CD8-positive, alpha-beta memory T cell (primary cell): ENCODE data around the gene PLS1. TPM values are rescaled to one million over a fixed set of nuclear protein-coding genes. Genes with fewer than 3 reads are reported as not detected.
"Not testable (repeated sequence)": the region's sequence is repeated elsewhere in the genome, so short reads cannot be mapped to it uniquely, and the experiment has no call there.

Source experiments
- CTCF ChIA-PET: fragments of 350-600 bp; sonication (Branson Sonifier 250); formaldehyde crosslinking; loops from one replicate; lab custom pipeline; 2021; ENCODE audit warnings: antibody characterized with exemption; lab: Charles Lee
- POLR2A ChIA-PET: fragments of 350-600 bp; sonication (Branson Sonifier 250); formaldehyde crosslinking; loops from one replicate; lab custom pipeline; 2021; ENCODE audit warnings: antibody characterized with exemption; lab: Charles Lee
- DNase-seq, 5 donors: peaks; one replicate each; pipeline versions ENCODE4 v3.0.0 to v3.0.0-alpha.2; 2020 to 2022; ENCODE audit warnings: mixed read lengths in 1 of 5
- H3K27ac ChIP-seq: one replicate; pipeline ENCODE4 v1.7.0; 2013; ENCODE audit warnings: low read depth, mild to moderate bottlenecking, low read length, moderate library complexity
- H3K27me3 ChIP-seq: 2 replicates; pipeline ENCODE4 v1.7.0; 2013; ENCODE audit warnings: low read length, mild to moderate bottlenecking; ENCODE audit not compliant: insufficient read depth, poor library complexity, severe bottlenecking
- H3K36me3 ChIP-seq: 2 replicates; pipeline ENCODE4 v1.7.0; 2013; ENCODE audit warnings: mild to moderate bottlenecking, low read length, moderate library complexity; ENCODE audit not compliant: insufficient read depth
- H3K4me1 ChIP-seq: 2 replicates; pipeline ENCODE4 v1.7.0; 2013; ENCODE audit warnings: mild to moderate bottlenecking, low read length, moderate library complexity; ENCODE audit not compliant: insufficient read depth
- H3K4me3 ChIP-seq: 2 replicates; pipeline ENCODE4 v1.7.0; 2013; ENCODE audit warnings: mild to moderate bottlenecking, low read length
- H3K9me3 ChIP-seq: 2 replicates; pipeline ENCODE4 v1.7.0; 2013; ENCODE audit warnings: mild to moderate bottlenecking, low read length
- H3K27ac Mint-ChIP-seq, 8 donors: one replicate each; pipeline ENCODE4 v1.8.0; 2020 to 2021; ENCODE audit warnings: mixed read lengths in 8 of 8, mild to moderate bottlenecking in 6 of 8, inconsistent platforms in 3 of 8, moderate library complexity in 3 of 8
- H3K27me3 Mint-ChIP-seq, 2 donors: one replicate each; pipeline ENCODE4 v1.8.0; 2020 to 2021; ENCODE audit warnings: mixed read lengths in 2 of 2, mild to moderate bottlenecking in 1 of 2, moderate library complexity in 1 of 2
- H3K36me3 Mint-ChIP-seq, 3 donors: one replicate each; pipeline ENCODE4 v1.8.0; 2020 to 2021; ENCODE audit warnings: mixed read lengths in 3 of 3, inconsistent platforms in 1 of 3, mild to moderate bottlenecking in 1 of 3
- H3K4me1 Mint-ChIP-seq, 3 donors: one replicate each; pipeline ENCODE4 v1.8.0; 2020 to 2021; ENCODE audit warnings: mixed read lengths in 3 of 3, inconsistent platforms in 1 of 3, mild to moderate bottlenecking in 1 of 3
- H3K4me3 Mint-ChIP-seq, 7 donors: one replicate each; pipeline ENCODE4 v1.8.0; 2020 to 2021; ENCODE audit warnings: mixed read lengths in 7 of 7, mild to moderate bottlenecking in 6 of 7, moderate library complexity in 4 of 7, inconsistent platforms in 2 of 7
- H3K9me3 Mint-ChIP-seq, 5 donors: one replicate each; pipeline ENCODE4 v1.8.0; 2020 to 2022; ENCODE audit warnings: mixed read lengths in 5 of 5, mild to moderate bottlenecking in 3 of 5, moderate library complexity in 2 of 5, inconsistent platforms in 1 of 5
- polyA plus RNA-seq: library from polyadenylated mRNA; unstranded; fragments of 300-500 nt; fragmentation: Illumina TruSeq; gene quantifications from one replicate; pipeline ENCODE4 v1.2.3, GENCODE V29; 2021
- total RNA-seq, 2 experiments: library from RNA; stranded (reverse); gene quantifications; one replicate each; pipeline ENCODE4 v1.2.3, GENCODE V29; 2021

Gene PLS1
- total and polyA plus RNA-seq, 3 experiments from 2014 or later, result 3.7 to 4.1 (median 4.0) TPM

GRCh38 chr3:142597906-142598305, 1.7 kb downstream of the PLS1 start:
- peaks cover 0 to 5% (median 2%) of the 10 kb centered on the region in 3 donors for H3K36me3 Mint-ChIP-seq
- H3K27ac ChIP-seq, result no peak overlapping the region
- no peak for DNase-seq
- H3K27me3 ChIP-seq, result no peaks in the 10 kb centered on the region
- no peaks in the 10 kb centered on the region for H3K36me3 ChIP-seq
- H3K4me1 ChIP-seq, result no peaks in the 10 kb centered on the region
- H3K27ac Mint-ChIP-seq, result peak overlapping the region in 4 of 8 donors; percentile 0 to 79 (median 62)
- ChIA-PET POLR2A (no interaction called here), CTCF (interaction anchor here (0.9 to 3.1 kb wide), 5 partner anchors 9 to 20 kb away, joined by 3 to 15 read pairs (median 3); partner anchors contain the start of gene ATR)
- H3K27me3 Mint-ChIP-seq, result peaks cover 1 to 5% of the 10 kb centered on the region in 2 donors
- no peak overlapping the region for H3K4me3 ChIP-seq
- H3K9me3 ChIP-seq, result no peaks in the 10 kb centered on the region
- peak overlapping the region in 5 of 7 donors; percentile 37 to 88 (median 48) for H3K4me3 Mint-ChIP-seq
- no peaks in the 10 kb centered on the region for H3K9me3 Mint-ChIP-seq
- peaks cover 15 to 26% (median 21%) of the 10 kb centered on the region in 3 donors for H3K4me1 Mint-ChIP-seq

- ChIA-PET POLR2A (interaction anchor here (0.6 to 0.7 kb wide), 2 partner anchors 11 to 91 kb away, joined by 4 read pairs; no protein-coding TSS in a partner anchor), CTCF (interaction anchor here (1.1 to 1.2 kb wide), 2 partner anchors 15 to 55 kb away, joined by 3 to 4 read pairs; no protein-coding TSS in a partner anchor)
- H3K9me3 Mint-ChIP-seq, result no peaks in the 10 kb centered on the region
- Histone ChIP-seq H3K9me3 (no peaks in the 10 kb centered on the region), H3K27ac (no peak overlapping the region), H3K4me1 (no peaks in the 10 kb centered on the region), H3K27me3 (no peaks in the 10 kb centered on the region), H3K36me3 (no peaks in the 10 kb centered on the region), H3K4me3 (no peak overlapping the region)
- peaks cover 0 to 1% of the 10 kb centered on the region in 2 donors for H3K27me3 Mint-ChIP-seq
- H3K4me1 Mint-ChIP-seq, result peaks cover 8 to 13% (median 11%) of the 10 kb centered on the region in 3 donors
- H3K27ac Mint-ChIP-seq, result no peak overlapping the region
- DNase-seq, result no peak
- H3K36me3 Mint-ChIP-seq, result peaks cover 0 to 2% (median 0%) of the 10 kb centered on the region in 3 donors
- H3K4me3 Mint-ChIP-seq, result no peak overlapping the region
Observed at GRCh38 chr3:142601713-142602112, 5.5 kb downstream of the PLS1 start.

- no peaks in the 10 kb centered on the region for H3K9me3 Mint-ChIP-seq
- POLR2A ChIA-PET, result interaction anchor here (0.7 kb wide), 1 partner anchor 9 kb away, joined by 4 read pairs; no protein-coding TSS in a partner anchor
Observed at GRCh38 chr3:142602619-142603385, 6.6 kb downstream of the PLS1 start.

GRCh38 chr3:142603386-142603705, 7.2 kb downstream of the PLS1 start:
- CTCF ChIA-PET, result interaction anchor here (1.4 kb wide), 1 partner anchor 226 kb away, joined by 3 read pairs; no protein-coding TSS in a partner anchor
- H3K4me1 Mint-ChIP-seq, H3K9me3 Mint-ChIP-seq, H3K27me3 ChIP-seq, POLR2A ChIA-PET, H3K27me3 Mint-ChIP-seq, H3K27ac ChIP-seq, H3K9me3 ChIP-seq, H3K4me3 ChIP-seq, H3K36me3 Mint-ChIP-seq, H3K36me3 ChIP-seq, H3K4me1 ChIP-seq, DNase-seq, H3K27ac Mint-ChIP-seq, H3K4me3 Mint-ChIP-seq: not testable (repeated sequence)

More at GRCh38 chr3:142602619-142603385, 6.6 kb downstream of the PLS1 start:
- no peaks in the 10 kb centered on the region for H3K9me3 ChIP-seq
- H3K36me3 Mint-ChIP-seq, result peaks cover 0 to 2% (median 0%) of the 10 kb centered on the region in 3 donors
- H3K36me3 ChIP-seq, result no peaks in the 10 kb centered on the region
- CTCF ChIA-PET, result interaction anchor here (1.2 to 1.4 kb wide), 2 partner anchors 16 to 226 kb away, joined by 3 to 4 read pairs; no protein-coding TSS in a partner anchor
- H3K27ac Mint-ChIP-seq, result no peak overlapping the region
- peaks cover 0 to 1% of the 10 kb centered on the region in 2 donors for H3K27me3 Mint-ChIP-seq
- no peak for DNase-seq
- H3K4me3 ChIP-seq, result no peak overlapping the region
- H3K4me3 Mint-ChIP-seq, result no peak overlapping the region
- no peaks in the 10 kb centered on the region for H3K4me1 ChIP-seq
- peaks cover 2 to 5% (median 4%) of the 10 kb centered on the region in 3 donors for H3K4me1 Mint-ChIP-seq
- no peaks in the 10 kb centered on the region for H3K27me3 ChIP-seq
- no peak overlapping the region for H3K27ac ChIP-seq

GRCh38 chr3:142604940-142605339, 8.7 kb downstream of the PLS1 start:
- CTCF ChIA-PET, result no interaction called here

GRCh38 chr3:142608631-142609030, 12.4 kb downstream of the PLS1 start:
- no peaks in the 10 kb centered on the region for H3K27me3 Mint-ChIP-seq
- CTCF ChIA-PET, result no interaction called here
- Histone ChIP-seq H3K9me3 (no peaks in the 10 kb centered on the region), H3K36me3 (no peaks in the 10 kb centered on the region), H3K27ac (no peak overlapping the region), H3K4me3 (no peak overlapping the region), H3K27me3 (no peaks in the 10 kb centered on the region), H3K4me1 (no peaks in the 10 kb centered on the region)
- H3K27ac Mint-ChIP-seq, result no peak overlapping the region
- DNase-seq, result no peak
- H3K36me3 Mint-ChIP-seq, result no peaks in the 10 kb centered on the region
- H3K9me3 Mint-ChIP-seq, result no peaks in the 10 kb centered on the region
- no peaks in the 10 kb centered on the region for H3K4me1 Mint-ChIP-seq
- H3K4me3 Mint-ChIP-seq, result no peak overlapping the region
- POLR2A ChIA-PET, result no interaction called here

More at GRCh38 chr3:142604940-142605339, 8.7 kb downstream of the PLS1 start:
- no peaks in the 10 kb centered on the region for H3K36me3 ChIP-seq
- Mint-ChIP-seq H3K27me3 (peaks cover 0 to 1% of the 10 kb centered on the region in 2 donors), H3K4me1 (no peaks in the 10 kb centered on the region), H3K9me3 (no peaks in the 10 kb centered on the region), H3K36me3 (peaks cover 0 to 2% (median 0%) of the 10 kb centered on the region in 3 donors), H3K4me3 (no peak overlapping the region), H3K27ac (no peak overlapping the region)
- no peaks in the 10 kb centered on the region for H3K4me1 ChIP-seq
- no peak overlapping the region for H3K27ac ChIP-seq
- POLR2A ChIA-PET, result no interaction called here
- no peaks in the 10 kb centered on the region for H3K9me3 ChIP-seq
- no peak for DNase-seq
- no peaks in the 10 kb centered on the region for H3K27me3 ChIP-seq
- no peak overlapping the region for H3K4me3 ChIP-seq

GRCh38 chr3:142609136-142609535, 12.9 kb downstream of the PLS1 start:
- no peak overlapping the region for H3K27ac Mint-ChIP-seq
- H3K9me3 Mint-ChIP-seq, result no peaks in the 10 kb centered on the region
- Histone ChIP-seq H3K4me1 (no peaks in the 10 kb centered on the region), H3K36me3 (no peaks in the 10 kb centered on the region), H3K27me3 (no peaks in the 10 kb centered on the region), H3K9me3 (no peaks in the 10 kb centered on the region), H3K27ac (no peak overlapping the region), H3K4me3 (no peak overlapping the region)
- POLR2A ChIA-PET, result no interaction called here
- no peak for DNase-seq
- CTCF ChIA-PET, result interaction anchor here (1.1 kb wide), 1 partner anchor 11 kb away, joined by 3 read pairs; no protein-coding TSS in a partner anchor
- no peak overlapping the region for H3K4me3 Mint-ChIP-seq
- no peaks in the 10 kb centered on the region for H3K4me1 Mint-ChIP-seq
- H3K27me3 Mint-ChIP-seq, result no peaks in the 10 kb centered on the region
- no peaks in the 10 kb centered on the region for H3K36me3 Mint-ChIP-seq

- Histone ChIP-seq H3K4me3 (no peak overlapping the region), H3K9me3 (no peaks in the 10 kb centered on the region), H3K27ac (no peak overlapping the region), H3K36me3 (no peaks in the 10 kb centered on the region), H3K27me3 (no peaks in the 10 kb centered on the region), H3K4me1 (no peaks in the 10 kb centered on the region)
- DNase-seq, result no peak
- no peaks in the 10 kb centered on the region for H3K27me3 Mint-ChIP-seq
- H3K27ac Mint-ChIP-seq, result no peak overlapping the region
- H3K4me3 Mint-ChIP-seq, result no peak overlapping the region
- ChIA-PET POLR2A (no interaction called here), CTCF (no interaction called here)
- H3K36me3 Mint-ChIP-seq, result no peaks in the 10 kb centered on the region
- H3K9me3 Mint-ChIP-seq, result no peaks in the 10 kb centered on the region
- H3K4me1 Mint-ChIP-seq, result no peaks in the 10 kb centered on the region
Observed at GRCh38 chr3:142611206-142611605, 15.0 kb downstream of the PLS1 start.
